ENCODE measurements around the gene METRN.

Gene METRN

DNA sequence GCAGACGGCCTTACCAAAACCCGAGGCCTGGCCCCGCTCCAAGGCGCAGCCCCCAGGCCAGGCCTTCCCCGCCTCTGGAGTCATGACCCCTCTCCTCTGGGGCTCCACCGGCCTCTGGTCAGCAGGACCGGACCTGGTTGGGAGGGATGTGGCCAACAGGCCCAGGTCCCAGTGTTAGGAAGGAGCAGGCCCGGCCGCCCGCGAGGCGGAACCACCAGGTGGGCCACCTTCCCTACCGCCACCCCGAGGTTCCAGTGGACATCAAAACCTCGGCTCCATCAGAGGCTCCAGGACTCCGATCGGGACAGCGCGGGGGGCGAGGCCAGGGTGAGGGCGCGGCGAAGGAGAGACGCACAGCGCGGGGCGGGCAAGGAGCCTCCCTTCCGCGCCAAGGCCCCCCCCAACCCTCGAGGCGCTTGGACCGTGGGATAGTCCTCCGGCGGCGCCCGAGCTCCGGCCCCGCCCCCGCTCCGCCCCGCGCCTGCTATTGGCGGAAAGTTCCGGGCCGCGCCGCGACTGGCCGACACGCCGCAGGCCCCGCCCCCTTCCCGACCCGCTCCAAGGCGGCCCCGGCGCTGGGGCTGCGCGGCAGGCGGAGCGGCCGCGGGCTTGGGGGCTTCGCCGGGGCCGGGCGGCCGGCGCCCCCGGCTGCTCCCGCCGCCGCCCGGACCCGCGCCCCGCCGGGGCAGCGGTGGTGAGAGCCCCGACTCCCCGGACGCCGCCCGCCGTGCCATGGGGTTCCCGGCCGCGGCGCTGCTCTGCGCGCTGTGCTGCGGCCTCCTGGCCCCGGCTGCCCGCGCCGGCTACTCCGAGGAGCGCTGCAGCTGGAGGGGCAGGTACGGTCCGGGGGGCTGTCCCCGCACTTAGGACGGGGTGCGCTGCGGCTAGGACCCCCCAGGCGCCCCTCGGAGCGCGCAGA is at the start of gene METRN:
Gene METRN (plus strand): TSS at position 561 of the 919 bp plus-strand sequence. CDS start 172 bp downstream, at position 733.
- TF ChIP-seq GATA3 (IDR thresholded peaks at IDR 0.05; ENCODE audit: low read depth, low read length), result no peak
- TF ChIP-seq GATA2 (IDR thresholded peaks at IDR 0.05; ENCODE audit: low read depth, low read length), result no peak

DNA sequence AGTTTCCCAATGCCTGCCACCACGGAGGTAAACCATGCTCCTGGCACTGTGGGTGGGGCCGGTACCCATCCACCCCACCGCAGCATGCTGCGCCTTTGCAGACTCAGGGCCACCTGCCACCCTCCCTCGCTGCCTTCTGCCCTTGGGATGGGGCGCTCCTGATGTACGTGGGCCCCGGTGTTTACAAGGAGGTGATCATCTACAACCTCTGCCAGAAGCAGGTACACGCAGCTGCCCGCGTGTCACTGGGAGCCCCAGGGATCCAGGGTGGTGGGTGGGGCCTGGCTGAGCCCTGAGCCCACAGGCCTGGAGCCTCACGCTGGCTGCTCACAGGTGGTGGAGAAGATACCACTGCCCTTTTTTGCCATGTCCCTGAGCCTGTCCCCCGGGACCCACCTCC is 48.3 kb upstream of the METRN start:
- TF ChIP-seq GATA3 (IDR thresholded peaks at IDR 0.05; ENCODE audit: low read depth, low read length) (no peak), GATA2 (IDR thresholded peaks at IDR 0.05; ENCODE audit: low read depth, low read length) (no peak)

DNA sequence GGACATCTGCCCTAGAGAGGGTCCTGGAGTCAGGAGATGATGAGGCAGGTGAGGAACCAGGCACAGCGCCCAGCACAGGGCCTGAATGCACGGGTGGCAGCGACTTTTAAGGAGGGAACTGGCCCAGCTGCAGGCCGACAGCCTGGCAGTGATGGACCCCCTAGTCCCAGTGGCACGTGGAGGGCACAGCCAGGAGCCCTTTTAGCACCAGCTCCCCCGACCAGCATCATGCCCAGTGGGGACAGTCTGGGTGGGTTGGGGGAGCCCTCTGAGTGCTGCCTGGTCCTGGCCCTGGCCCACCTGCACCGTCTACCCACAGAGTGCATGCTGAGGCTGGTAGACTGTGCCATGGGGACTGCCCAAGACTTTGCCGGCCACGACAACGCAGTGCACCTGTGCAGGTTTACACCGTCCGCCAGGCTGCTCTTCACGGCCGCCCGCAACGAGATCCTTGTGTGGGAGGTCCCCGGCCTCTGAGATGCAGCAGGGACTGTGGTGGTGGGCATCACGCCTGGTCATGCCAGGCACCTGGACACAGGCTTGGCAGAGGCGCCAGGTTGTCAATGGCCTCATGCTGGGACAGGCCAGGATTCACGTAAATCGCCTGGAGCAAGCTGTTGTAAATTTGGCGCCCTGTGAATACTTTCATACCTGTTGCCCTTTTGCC is 47.7 kb upstream of the METRN start:
- TF ChIP-seq GATA3 (IDR thresholded peaks at IDR 0.05; ENCODE audit: low read depth, low read length), result no peak
- TF ChIP-seq GATA2 (IDR thresholded peaks at IDR 0.05; ENCODE audit: low read depth, low read length), result no peak

DNA sequence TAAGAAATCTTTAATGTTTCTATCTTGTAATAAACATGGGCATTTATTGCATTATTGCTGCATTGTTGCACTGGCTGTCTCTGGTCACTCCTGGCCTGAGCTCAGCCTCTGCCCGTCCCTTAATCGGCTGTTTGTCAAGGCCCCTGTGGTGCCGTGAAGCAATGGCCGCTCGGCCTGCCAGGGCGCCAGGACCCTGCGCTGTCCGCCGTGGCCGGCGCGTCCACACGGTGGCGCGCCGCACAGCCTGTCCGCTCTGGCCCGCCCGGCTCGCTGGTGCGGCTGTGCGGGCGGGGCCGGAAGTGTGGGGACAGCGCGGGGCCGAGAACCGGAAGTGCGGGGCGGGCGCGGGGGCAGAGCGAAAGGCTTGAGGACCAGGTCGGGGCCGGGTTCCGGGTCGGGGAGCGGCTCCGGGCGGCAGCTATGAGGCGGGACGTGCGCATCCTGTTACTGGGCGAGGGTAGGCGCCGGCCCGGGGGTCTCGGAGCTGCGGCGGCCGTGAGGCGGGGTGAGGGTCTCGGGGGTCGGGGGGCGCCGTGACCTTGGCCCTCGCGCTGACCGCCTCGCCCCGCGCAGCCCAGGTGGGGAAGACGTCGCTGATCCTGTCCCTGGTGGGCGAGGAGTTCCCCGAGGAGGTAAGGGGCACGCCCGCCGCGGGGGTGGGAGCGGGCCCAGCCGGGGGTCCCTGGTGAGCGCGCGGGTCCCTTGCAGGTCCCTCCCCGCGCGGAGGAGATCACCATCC is 47.0 kb upstream of the METRN start, which contains the start of gene RHOT2:
Gene RHOT2 (plus strand): TSS at position 353 of the 739 bp plus-strand sequence. CDS start 68 bp downstream, at position 421.
- no peak for TF ChIP-seq GATA3 (IDR thresholded peaks at IDR 0.05; ENCODE audit: low read depth, low read length)
- TF ChIP-seq GATA2 (IDR thresholded peaks at IDR 0.05; ENCODE audit: low read depth, low read length), result no peak

DNA sequence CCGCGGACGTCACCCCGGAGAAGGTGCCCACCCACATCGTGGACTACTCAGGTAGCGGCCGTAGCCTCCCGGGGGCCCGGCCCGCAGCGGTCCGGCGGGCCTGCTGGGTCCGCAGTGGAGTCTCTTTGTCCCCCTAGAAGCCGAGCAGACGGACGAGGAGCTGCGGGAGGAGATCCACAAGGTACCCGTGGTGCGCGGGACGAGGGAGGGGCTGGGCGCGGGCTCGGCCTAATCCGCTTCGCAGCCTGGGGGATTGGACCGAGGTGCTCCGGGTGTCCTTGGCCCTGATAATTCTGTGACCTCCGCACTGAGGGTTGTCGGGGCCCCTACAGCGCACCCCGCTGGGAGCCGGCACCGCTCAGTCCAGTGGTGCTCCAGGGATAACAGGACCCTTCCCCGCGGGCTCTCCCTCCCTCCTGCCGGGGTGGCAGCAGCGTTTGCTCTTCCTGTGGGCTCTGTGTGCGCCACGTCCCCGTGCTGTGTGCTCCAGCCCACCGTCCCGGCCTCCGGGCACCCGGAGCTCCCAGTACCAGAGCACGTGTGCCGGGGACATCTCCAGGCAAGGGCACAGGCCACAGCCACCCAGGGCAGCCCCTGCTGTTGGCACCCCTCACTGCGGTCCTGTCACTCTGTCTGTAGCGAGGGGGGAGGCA is 46.3 kb upstream of the METRN start:
- TF ChIP-seq GATA2 (IDR thresholded peaks at IDR 0.05; ENCODE audit: low read depth, low read length) (no peak), GATA3 (IDR thresholded peaks at IDR 0.05; ENCODE audit: low read depth, low read length) (no peak)

DNA sequence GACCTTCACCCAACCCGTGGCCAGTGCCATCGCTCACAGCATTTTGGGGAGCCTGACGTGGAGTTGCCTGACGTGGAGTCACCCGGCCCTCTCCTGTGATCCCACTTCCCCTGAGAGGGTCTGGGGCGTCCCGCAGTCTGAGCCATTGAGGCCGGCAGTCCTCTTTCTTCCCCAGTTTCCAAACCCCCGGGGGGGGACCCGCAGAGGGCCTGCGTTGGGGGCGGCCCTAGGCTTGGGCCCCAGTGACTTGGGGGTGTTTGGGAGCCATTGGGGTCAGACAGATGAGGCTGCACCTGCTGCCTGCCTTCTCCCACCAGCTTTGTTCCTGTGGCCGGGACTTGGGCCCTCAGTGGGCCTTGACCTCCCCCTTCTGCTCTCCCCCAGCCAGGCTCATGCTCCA is 45.3 kb upstream of the METRN start:
- TF ChIP-seq GATA2 (IDR thresholded peaks at IDR 0.05; ENCODE audit: low read depth, low read length) (no peak), GATA3 (IDR thresholded peaks at IDR 0.05; ENCODE audit: low read depth, low read length) (no peak)

DNA sequence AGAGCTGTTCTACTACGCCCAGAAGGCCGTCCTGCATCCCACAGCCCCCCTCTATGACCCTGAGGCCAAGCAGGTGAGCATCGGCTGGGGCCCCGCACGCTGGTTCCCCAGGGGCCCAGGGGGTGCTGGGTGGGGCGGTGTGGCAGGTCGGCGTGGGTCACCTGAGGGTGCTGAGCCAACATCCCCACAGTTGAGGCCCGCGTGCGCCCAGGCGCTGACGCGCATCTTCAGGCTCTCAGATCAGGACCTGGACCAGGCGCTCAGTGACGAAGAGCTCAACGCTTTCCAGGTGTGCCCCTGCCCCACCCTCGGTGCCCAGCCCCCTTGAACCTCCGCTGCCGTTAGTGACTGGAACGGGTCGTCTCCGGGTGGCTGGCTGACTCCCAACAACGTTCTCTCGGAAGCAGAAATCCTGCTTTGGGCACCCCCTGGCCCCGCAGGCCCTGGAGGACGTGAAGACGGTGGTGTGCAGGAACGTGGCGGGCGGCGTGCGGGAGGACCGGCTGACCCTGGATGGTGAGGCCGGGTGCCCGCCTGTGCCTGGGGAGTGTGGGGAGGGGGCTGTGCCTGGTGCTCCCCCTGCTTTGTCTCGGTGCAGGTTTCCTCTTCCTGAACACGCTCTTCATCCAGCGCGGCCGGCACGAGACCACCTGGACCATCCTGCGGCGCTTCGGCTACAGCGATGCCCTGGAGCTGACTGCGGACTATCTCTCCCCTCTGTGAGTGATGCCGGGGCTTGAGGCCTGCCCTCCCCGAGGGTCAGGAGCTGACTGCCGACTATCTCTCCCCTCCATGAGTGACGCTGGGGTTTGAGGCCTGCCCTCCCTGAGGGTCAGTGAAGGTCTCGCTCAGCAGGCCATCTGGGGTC is 44.2 kb upstream of the METRN start:
- TF ChIP-seq GATA2 (IDR thresholded peaks at IDR 0.05; ENCODE audit: low read depth, low read length), result no peak
- TF ChIP-seq GATA3 (IDR thresholded peaks at IDR 0.05; ENCODE audit: low read depth, low read length), result no peak

DNA sequence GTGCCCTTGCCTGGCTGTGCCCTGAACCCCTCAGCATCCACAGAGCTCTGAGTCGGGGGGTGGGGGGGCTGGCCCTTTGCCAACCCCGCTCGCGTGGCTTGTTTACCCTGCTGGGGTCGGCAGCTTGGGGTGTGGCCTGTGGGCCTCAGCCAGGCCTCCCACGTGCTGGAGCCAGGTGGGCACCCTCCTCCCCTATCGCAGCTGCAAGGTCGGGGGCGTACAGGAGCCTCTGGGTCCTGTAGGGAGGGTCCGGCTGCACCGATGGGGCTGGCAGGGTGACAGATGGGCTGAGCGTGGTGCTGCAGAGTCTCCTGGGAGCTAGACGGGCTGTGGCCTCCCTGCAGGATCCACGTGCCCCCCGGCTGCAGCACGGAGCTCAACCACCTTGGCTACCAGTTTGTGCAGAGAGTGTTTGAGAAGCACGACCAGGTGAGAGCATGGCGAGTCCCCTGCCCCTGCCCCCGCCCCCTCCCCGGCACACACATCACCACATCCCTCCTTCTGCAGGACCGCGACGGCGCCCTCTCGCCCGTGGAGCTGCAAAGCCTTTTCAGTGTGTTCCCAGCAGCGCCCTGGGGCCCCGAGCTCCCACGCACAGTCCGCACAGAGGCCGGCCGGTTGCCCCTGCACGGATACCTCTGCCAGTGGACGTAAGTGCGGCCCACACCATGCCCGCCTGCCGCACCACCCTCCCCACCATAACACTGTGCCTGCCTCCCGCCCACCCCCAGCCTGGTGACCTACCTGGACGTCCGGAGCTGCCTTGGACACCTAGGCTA is 43.4 kb upstream of the METRN start:
- no peak for TF ChIP-seq GATA3 (IDR thresholded peaks at IDR 0.05; ENCODE audit: low read depth, low read length)

DNA sequence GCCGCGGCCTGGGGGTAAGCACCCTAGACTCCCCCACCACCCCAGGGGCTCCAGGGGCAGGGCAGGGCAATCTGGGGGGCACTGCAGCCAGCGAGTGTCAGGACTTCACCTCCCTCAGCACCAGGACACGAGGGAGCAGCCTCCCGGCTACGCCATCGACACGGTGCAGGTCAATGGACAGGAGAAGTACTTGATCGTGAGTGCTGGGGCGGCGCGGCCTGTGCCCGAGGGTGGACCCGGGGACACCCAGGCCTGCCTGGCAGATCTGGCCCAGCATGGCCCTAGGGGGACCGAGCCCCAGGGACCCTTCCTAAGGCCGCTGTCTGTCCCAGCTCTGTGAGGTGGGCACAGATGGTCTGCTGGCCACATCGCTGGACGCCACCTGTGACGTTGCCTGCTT is 42.5 kb upstream of the METRN start:
- TF ChIP-seq GATA3 (IDR thresholded peaks at IDR 0.05; ENCODE audit: low read depth, low read length), result no peak
- no peak for TF ChIP-seq GATA2 (IDR thresholded peaks at IDR 0.05; ENCODE audit: low read depth, low read length)

DNA sequence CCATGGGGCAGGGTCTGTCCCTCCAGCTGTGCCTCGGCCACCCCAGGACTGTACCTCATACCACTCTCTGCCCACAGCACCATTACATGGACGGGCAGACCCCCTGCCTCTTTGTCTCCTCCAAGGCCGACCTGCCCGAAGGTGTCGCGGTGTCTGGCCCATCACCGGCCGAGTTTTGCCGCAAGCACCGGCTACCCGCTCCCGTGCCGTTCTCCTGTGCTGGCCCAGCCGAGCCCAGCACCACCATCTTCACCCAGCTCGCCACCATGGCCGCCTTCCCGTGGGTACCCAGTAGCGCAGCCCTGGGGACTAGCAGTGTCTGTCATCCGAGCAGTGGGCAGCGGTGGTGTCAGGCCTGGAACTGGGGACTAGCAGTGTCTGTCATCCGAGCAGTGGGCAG is 42.1 kb upstream of the METRN start:
- TF ChIP-seq GATA2 (IDR thresholded peaks at IDR 0.05; ENCODE audit: low read depth, low read length) (no peak), GATA3 (IDR thresholded peaks at IDR 0.05; ENCODE audit: low read depth, low read length) (no peak)

DNA sequence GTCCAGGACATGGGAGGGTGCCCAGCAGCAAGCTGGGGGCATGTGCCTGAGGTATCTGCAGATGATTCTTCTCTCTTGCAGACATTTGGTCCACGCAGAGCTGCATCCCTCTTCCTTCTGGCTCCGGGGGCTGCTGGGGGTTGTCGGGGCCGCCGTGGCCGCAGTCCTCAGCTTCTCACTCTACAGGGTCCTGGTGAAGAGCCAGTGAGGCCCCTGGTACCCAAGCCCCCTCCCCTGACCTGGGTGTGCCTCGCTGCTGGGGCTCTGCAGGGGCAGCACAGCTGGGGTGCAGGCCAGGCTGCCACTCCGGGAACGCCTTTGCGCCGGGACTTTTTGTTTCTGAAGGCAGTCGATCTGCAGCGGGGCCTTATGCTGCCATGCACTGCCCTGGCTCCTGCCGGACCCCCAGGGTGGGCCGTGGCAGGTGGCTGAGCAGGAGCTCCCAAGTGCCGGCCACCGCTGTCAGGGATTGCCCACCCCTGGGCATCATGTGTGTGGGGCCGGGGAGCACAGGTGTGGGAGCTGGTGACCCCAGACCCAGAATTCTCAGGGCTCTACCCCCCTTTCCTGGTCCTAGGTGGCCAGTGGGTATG is 41.4 kb upstream of the METRN start:
- TF ChIP-seq GATA3 (IDR thresholded peaks at IDR 0.05; ENCODE audit: low read depth, low read length), result no peak
- no peak for TF ChIP-seq GATA2 (IDR thresholded peaks at IDR 0.05; ENCODE audit: low read depth, low read length)

Data from SH-SY5Y (cell line).